Trophoblast cell (in vitro differentiated cells and primary cell): Measurements from ENCODE around the gene AIPL1.

ENCODE experiments used
- DNase-seq, 2 donors: peaks; one replicate each; pipeline ENCODE4 v3.0.0-alpha.2; 2016
- H2AFZ ChIP-seq: 2 replicates; pipeline ENCODE4 v1.6.1; 2013; ENCODE audit warnings: low read length, moderate library complexity, mild to moderate bottlenecking; ENCODE audit not compliant: insufficient read depth, poor library complexity
- H2AK5ac ChIP-seq: 2 replicates; pipeline ENCODE4 v1.6.1; 2013; ENCODE audit warnings: mild to moderate bottlenecking, low read length
- H2BK120ac ChIP-seq: 2 replicates; pipeline ENCODE4 v1.6.1; 2013; ENCODE audit warnings: low read length, mild to moderate bottlenecking, moderate library complexity; ENCODE audit not compliant: insufficient read depth, poor library complexity
- H2BK12ac ChIP-seq: 2 replicates; pipeline ENCODE4 v1.6.1; 2013; ENCODE audit warnings: mild to moderate bottlenecking, low read length, moderate library complexity
- H2BK5ac ChIP-seq: 2 replicates; pipeline ENCODE4 v1.6.1; 2013; ENCODE audit warnings: low read length, low read depth, moderate library complexity, mild to moderate bottlenecking; ENCODE audit not compliant: poor library complexity
- H3K14ac ChIP-seq: 2 replicates; pipeline ENCODE4 v1.6.1; 2013; ENCODE audit warnings: mild to moderate bottlenecking, low read length
- H3K18ac ChIP-seq: 2 replicates; pipeline ENCODE4 v1.6.1; 2013; ENCODE audit warnings: mild to moderate bottlenecking, low read length
- H3K23ac ChIP-seq: 2 replicates; pipeline ENCODE4 v1.6.1; 2013; ENCODE audit warnings: low read length
- H3K27ac ChIP-seq: 2 replicates; pipeline ENCODE4 v1.5.1; 2013; ENCODE audit warnings: low read depth, mild to moderate bottlenecking, inconsistent platforms, low read length, moderate library complexity
- H3K27me3 ChIP-seq: 2 replicates; pipeline ENCODE4 v1.6.1; 2013; ENCODE audit warnings: inconsistent platforms, mild to moderate bottlenecking, low read length, moderate library complexity; ENCODE audit not compliant: insufficient read depth
- H3K36me3 ChIP-seq, 2 experiments: 1 replicate in 1 of 2; 2 replicates in 1 of 2; pipeline ENCODE4 v1.6.1; 2013; ENCODE audit warnings: low read length in 2 of 2, mild to moderate bottlenecking in 2 of 2, moderate library complexity in 1 of 2; ENCODE audit not compliant: insufficient read depth in 2 of 2, control insufficient read depth in 1 of 2
- H3K4ac ChIP-seq: 2 replicates; pipeline ENCODE4 v1.6.1; 2013; ENCODE audit warnings: low read depth, mild to moderate bottlenecking, low read length, moderate library complexity
- H3K4me1 ChIP-seq, 2 experiments: 1 replicate in 1 of 2; 2 replicates in 1 of 2; pipeline ENCODE4 v1.6.1; 2013; ENCODE audit warnings: low read length in 2 of 2, mild to moderate bottlenecking in 2 of 2, moderate library complexity in 1 of 2; ENCODE audit not compliant: insufficient read depth in 2 of 2, control insufficient read depth in 1 of 2
- H3K4me2 ChIP-seq: 2 replicates; pipeline ENCODE4 v1.6.1; 2013; ENCODE audit warnings: inconsistent platforms, mild to moderate bottlenecking, low read length, moderate library complexity
- H3K4me3 ChIP-seq: 2 replicates; pipeline ENCODE4 v1.5.1; 2013; ENCODE audit warnings: mild to moderate bottlenecking, low read depth, low read length, inconsistent platforms
- H3K79me1 ChIP-seq: one replicate; pipeline ENCODE4 v1.6.1; 2013; ENCODE audit warnings: low read length
- H3K79me2 ChIP-seq: 2 replicates; pipeline ENCODE4 v1.6.1; 2013; ENCODE audit warnings: low read length, mild to moderate bottlenecking; ENCODE audit not compliant: control insufficient read depth, insufficient read depth, poor library complexity
- H3K9ac ChIP-seq: 2 replicates; pipeline ENCODE4 v1.6.1; 2013; ENCODE audit warnings: mild to moderate bottlenecking, low read length
- H3K9me3 ChIP-seq: 2 replicates; pipeline ENCODE4 v1.6.1; 2013; ENCODE audit warnings: low read depth, mild to moderate bottlenecking, control low read depth, inconsistent platforms, low read length; ENCODE audit not compliant: insufficient read depth
- H4K12ac ChIP-seq: 2 replicates; pipeline ENCODE4 v1.6.1; 2013; ENCODE audit warnings: low read depth, mild to moderate bottlenecking, low read length, moderate library complexity
- H4K8ac ChIP-seq: 2 replicates; pipeline ENCODE4 v1.6.1; 2013; ENCODE audit warnings: low read depth, mild to moderate bottlenecking, low read length, moderate library complexity
- H4K91ac ChIP-seq: one replicate; pipeline ENCODE4 v1.6.1; 2013; ENCODE audit warnings: low read depth, mild to moderate bottlenecking, low read length, moderate library complexity
- WGBS: extraction: QIAGEN DNeasy Blood & Tissue Kit; methylation state at CpG from one replicate; pipeline ENCODE4 v1.1.7; 2013; ENCODE audit warnings: missing lambda C conversion rate; ENCODE audit not compliant: insufficient read length, insufficient coverage; ENCODE audit errors: extremely low coverage; 5-methylcytosine and 5-hydroxymethylcytosine counted together

The AIPL1 gene

GRCh38 chr17:6408276-6408675 lies 26.6 kb downstream of the AIPL1 start:
- H2AK5ac ChIP-seq, result no peak overlapping the region
- peaks cover 0 to 6% of the 10 kb centered on the region in 2 experiments for H3K4me1 ChIP-seq
- no peak overlapping the region for H2AFZ ChIP-seq
- no peak overlapping the region for H3K4me3 ChIP-seq
- no peak overlapping the region for H3K9ac ChIP-seq
- no peak overlapping the region for H2BK12ac ChIP-seq
- no peak overlapping the region for H4K8ac ChIP-seq
- H3K79me2 ChIP-seq, result no peaks in the 10 kb centered on the region
- DNase-seq, result no peak
- no peak overlapping the region for H4K91ac ChIP-seq
- H3K14ac ChIP-seq, result no peak overlapping the region
- no peak overlapping the region for H4K12ac ChIP-seq
- H3K23ac ChIP-seq, result no peak overlapping the region
- H3K18ac ChIP-seq, result no peak overlapping the region
- H3K27me3 ChIP-seq, result no peaks in the 10 kb centered on the region
- no peak overlapping the region for H2BK120ac ChIP-seq
- no peaks in the 10 kb centered on the region for H3K36me3 ChIP-seq
- no peaks in the 10 kb centered on the region for H3K79me1 ChIP-seq
- no peak overlapping the region for H3K4ac ChIP-seq
- H3K9me3 ChIP-seq, result no peaks in the 10 kb centered on the region
- no peak overlapping the region for H3K27ac ChIP-seq
- H2BK5ac ChIP-seq, result no peak overlapping the region
- no peak overlapping the region for H3K4me2 ChIP-seq
- WGBS, result no CpG with 5 or more reads among the region's 6 CpGs

DNA sequence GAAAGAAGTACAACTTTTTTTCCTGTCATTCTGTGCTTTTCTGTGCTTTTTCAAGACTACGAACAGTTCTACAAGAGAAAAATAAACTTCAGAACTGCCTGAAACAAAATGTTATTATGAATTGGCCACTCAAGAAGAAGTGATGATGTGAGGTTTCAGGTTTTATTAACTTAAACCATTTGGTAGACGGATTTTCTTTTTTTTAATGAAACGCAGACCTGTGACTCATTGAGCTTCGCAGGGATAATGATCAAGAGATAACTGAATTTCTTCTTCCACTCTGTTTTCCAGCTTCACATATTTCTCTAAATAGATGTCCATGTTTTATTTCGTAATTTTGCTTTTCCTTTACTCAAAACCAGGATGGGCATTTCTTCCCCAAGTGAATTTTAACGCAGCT lies 32.7 kb downstream of the AIPL1 start:
- no peak overlapping the region for H2BK5ac ChIP-seq
- H3K9ac ChIP-seq, result no peak overlapping the region
- no peak overlapping the region for H3K14ac ChIP-seq
- H2BK12ac ChIP-seq, result no peak overlapping the region
- no peaks in the 10 kb centered on the region for H3K79me2 ChIP-seq
- no peak for DNase-seq
- no peak overlapping the region for H4K8ac ChIP-seq
- no peak overlapping the region for H2AFZ ChIP-seq
- WGBS, result no CpG with 5 or more reads among the region's 6 CpGs
- H3K4ac ChIP-seq, result no peak overlapping the region
- H4K12ac ChIP-seq, result no peak overlapping the region
- no peak overlapping the region for H2AK5ac ChIP-seq
- H3K27ac ChIP-seq, result no peak overlapping the region
- H3K9me3 ChIP-seq, result no peaks in the 10 kb centered on the region
- H3K4me3 ChIP-seq, result no peak overlapping the region
- no peak overlapping the region for H3K23ac ChIP-seq
- H3K36me3 ChIP-seq, result no peaks in the 10 kb centered on the region
- H3K18ac ChIP-seq, result no peak overlapping the region
- no peaks in the 10 kb centered on the region for H3K4me1 ChIP-seq
- H3K27me3 ChIP-seq, result no peaks in the 10 kb centered on the region
- H3K4me2 ChIP-seq, result no peak overlapping the region
- H2BK120ac ChIP-seq, result no peak overlapping the region
- no peaks in the 10 kb centered on the region for H3K79me1 ChIP-seq
- H4K91ac ChIP-seq, result no peak overlapping the region

DNA sequence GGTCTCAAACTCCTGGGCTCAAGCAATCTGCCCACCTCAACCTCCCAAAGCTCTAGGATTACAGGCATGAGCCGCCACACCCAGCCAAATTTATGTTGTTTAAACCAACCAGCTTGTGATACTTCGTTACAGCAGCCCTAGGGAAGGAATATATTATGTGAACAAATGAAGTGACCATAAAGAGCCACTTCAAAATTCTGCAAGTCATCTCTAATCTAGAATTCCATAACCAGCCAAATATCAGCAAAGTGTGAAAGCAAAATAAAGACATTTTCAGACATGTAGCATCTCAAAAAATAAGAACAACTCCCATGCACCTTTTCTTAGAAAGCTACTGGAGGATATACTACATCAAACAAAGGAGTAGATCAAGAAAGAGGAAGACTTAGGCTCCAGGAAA lies 36.0 kb downstream of the AIPL1 start:
- no peak overlapping the region for H4K8ac ChIP-seq
- H4K91ac ChIP-seq, result no peak overlapping the region
- H3K9me3 ChIP-seq, result no peaks in the 10 kb centered on the region
- no peak overlapping the region for H3K4me2 ChIP-seq
- H2BK120ac ChIP-seq, result no peak overlapping the region
- H3K9ac ChIP-seq, result no peak overlapping the region
- no peaks in the 10 kb centered on the region for H3K36me3 ChIP-seq
- no peak overlapping the region for H3K18ac ChIP-seq
- no peak overlapping the region for H4K12ac ChIP-seq
- H3K27ac ChIP-seq, result no peak overlapping the region
- no peak for DNase-seq
- no peak overlapping the region for H3K4ac ChIP-seq
- H3K79me1 ChIP-seq, result no peaks in the 10 kb centered on the region
- H2AFZ ChIP-seq, result no peak overlapping the region
- no peak overlapping the region for H2BK12ac ChIP-seq
- no CpG with 5 or more reads among the region's 2 CpGs for WGBS
- H2AK5ac ChIP-seq, result no peak overlapping the region
- H2BK5ac ChIP-seq, result no peak overlapping the region
- H3K4me3 ChIP-seq, result no peak overlapping the region
- H3K14ac ChIP-seq, result no peak overlapping the region
- H3K27me3 ChIP-seq, result no peaks in the 10 kb centered on the region
- H3K23ac ChIP-seq, result no peak overlapping the region
- no peaks in the 10 kb centered on the region for H3K79me2 ChIP-seq
- peaks cover 0 to 3% of the 10 kb centered on the region in 2 experiments for H3K4me1 ChIP-seq

- Histone ChIP-seq H3K4ac (no peak overlapping the region), H3K36me3 (no peaks in the 10 kb centered on the region), H2BK12ac (no peak overlapping the region), H2BK5ac (no peak overlapping the region), H3K4me3 (no peak overlapping the region), H3K9me3 (peaks cover 4% of the 10 kb centered on the region), H3K4me1 (peaks cover 9 to 15% of the 10 kb centered on the region in 2 experiments), H3K27me3 (no peaks in the 10 kb centered on the region), H4K8ac (no peak overlapping the region), H4K91ac (no peak overlapping the region), H3K27ac (no peak overlapping the region), H3K9ac (no peak overlapping the region), H4K12ac (no peak overlapping the region), H3K18ac (no peak overlapping the region), H3K4me2 (no peak overlapping the region), H3K79me2 (no peaks in the 10 kb centered on the region), H2AK5ac (no peak overlapping the region), H3K23ac (no peak overlapping the region), H3K79me1 (no peaks in the 10 kb centered on the region), H2BK120ac (no peak overlapping the region), H2AFZ (no peak overlapping the region), H3K14ac (no peak overlapping the region)
- no peak for DNase-seq
- no CpG with 5 or more reads among the region's 8 CpGs for WGBS
Observed at GRCh38 chr17:6394055-6394606, 40.8 kb downstream of the AIPL1 start.
